ENCODE results near the gene SLX9.

The SLX9 gene

DNA sequence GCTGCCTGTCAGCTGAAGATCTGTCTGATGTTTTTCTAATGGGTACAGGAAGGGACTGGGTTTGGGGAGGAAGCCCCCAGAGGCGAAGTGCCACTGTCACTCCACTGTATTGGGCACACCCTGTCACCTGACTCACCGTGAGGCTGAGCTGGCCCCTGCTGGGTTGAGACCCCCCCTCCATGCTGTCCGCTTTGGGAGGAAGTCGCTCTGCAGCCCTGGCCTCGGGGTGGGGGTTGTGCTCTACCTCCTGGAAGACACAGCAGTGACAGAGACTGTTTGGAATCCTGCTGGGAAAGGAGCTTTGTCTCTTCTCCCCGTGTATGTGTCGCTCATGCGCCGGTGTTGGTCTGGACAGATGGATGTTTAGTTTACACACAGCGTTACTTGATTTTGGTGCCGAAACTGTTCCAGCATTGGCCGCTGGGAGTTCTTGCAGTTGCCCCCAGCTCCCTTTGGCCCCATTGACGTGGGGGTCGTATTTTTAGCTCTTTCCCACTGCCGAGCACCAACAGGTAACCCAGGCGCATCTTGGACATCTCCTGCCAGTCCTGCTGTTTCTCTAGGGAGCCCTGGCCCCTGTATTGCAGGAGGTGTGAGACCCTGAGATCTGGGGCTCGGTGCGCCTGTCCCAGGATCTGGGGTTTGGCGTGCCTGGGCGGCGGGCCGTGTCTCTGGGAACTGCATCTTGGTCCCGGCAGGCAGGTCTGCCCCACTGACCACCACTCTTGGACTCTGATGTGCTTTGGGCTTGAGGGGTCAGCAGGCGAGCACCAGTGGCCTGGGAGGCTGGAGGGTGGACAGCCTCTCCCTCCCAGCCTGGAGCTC, 30.3 kb downstream of the SLX9 start:
- H3K27ac ChIP-seq, result no peak overlapping the region
- TF ChIP-seq ZFX (IDR thresholded peaks at IDR 0.05), result no peak
- TF ChIP-seq, protein P1, sequence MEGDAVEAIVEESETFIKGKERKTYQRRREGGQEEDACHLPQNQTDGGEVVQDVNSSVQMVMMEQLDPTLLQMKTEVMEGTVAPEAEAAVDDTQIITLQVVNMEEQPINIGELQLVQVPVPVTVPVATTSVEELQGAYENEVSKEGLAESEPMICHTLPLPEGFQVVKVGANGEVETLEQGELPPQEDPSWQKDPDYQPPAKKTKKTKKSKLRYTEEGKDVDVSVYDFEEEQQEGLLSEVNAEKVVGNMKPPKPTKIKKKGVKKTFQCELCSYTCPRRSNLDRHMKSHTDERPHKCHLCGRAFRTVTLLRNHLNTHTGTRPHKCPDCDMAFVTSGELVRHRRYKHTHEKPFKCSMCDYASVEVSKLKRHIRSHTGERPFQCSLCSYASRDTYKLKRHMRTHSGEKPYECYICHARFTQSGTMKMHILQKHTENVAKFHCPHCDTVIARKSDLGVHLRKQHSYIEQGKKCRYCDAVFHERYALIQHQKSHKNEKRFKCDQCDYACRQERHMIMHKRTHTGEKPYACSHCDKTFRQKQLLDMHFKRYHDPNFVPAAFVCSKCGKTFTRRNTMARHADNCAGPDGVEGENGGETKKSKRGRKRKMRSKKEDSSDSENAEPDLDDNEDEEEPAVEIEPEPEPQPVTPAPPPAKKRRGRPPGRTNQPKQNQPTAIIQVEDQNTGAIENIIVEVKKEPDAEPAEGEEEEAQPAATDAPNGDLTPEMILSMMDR (conservative IDR thresholded peaks at IDR 0.05), result no peak

DNA sequence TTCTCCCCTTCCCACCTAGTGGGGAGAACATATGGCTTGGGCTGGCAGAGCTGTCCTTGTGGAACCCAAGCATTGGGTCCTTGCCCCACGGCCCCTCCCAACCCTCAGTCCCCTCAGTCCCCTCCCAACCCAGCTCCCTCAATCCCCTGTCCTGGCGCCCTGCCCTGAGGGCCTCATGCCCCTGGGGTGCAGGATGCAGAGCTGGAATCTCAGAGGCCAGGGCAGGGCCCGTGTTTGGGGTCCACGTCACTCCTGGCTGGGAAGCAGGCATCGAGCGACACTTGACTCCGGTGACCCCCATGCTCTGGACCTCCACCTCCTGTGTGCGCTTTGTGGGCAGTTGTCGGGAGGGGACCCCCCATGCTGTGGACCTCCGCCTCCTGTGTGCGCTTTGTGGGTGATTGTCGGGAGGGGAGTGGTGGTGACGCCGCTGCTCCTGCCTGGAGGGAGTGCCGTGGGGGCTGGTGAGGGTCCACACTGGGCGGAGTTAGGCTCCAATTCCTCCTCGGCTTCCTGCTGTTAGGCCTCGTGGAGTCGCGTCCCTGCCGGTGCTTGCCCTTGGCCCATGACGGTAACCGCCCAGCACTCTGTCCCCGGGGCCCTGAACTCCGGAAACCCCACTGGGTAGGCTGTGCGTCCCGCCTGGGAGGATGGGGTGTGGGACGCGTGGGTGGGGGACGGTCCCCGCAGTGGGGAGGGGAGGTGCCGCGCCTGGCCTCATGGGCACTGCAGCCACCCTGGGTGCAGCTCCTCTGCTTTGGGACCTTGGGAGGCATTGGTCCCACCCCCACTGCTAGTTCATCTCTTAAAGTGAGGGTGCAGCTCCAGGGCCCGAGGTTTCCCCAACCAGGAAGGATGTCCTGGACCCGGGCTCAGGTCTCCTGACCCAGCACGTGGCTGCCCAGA, 31.2 kb downstream of the SLX9 start:
- no peak overlapping the region for H3K27ac ChIP-seq
- no peak for TF ChIP-seq ZFX (IDR thresholded peaks at IDR 0.05)
- TF ChIP-seq, protein P1 (conservative IDR thresholded peaks at IDR 0.05), result no peak

DNA sequence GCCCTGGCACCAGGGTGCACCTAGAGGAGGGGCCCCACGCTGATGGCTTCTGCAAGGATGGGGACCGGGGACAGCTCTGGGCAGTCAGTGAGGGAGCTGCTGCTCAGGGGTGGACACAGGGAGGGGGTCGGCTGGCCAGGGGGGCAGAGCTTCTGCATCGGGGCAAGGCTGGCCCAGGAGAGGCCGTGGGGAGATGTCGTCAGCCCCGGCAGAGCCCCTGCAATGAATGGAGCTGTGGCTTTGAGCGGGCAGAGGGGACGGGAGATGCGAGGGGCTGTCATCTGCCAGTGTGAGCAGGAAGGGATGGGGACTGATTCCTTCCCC, 31.8 kb downstream of the SLX9 start:
- TF ChIP-seq ZFX (IDR thresholded peaks at IDR 0.05), result no peak
- TF ChIP-seq, protein P1 (conservative IDR thresholded peaks at IDR 0.05), result no peak
- H3K27ac ChIP-seq, result no peak overlapping the region

DNA sequence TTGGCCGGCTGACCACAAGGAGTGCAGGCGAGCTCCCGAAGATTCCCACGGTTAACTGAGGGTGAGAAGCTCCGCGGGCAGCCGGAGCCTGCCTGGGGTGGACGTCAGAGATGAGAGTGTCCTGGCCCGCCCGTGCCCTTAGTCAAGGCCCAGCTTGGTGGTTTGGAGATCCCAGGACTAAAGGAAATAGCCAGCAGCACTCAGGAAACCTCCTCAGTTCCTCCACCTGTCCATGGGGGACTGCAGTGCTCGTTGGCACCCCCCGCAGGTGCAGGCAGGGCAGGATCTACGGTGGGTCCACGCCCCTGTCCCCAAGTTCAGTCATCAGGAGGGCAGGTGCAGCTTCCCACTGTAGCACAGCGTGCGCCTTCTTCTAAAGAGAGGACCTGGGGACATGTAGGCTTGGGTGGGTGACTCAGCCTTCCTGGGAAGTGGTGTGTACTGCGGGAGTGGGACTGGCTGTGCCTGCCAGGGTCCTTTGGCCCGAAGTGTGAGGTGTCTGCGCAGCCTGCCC, 32.5 kb downstream of the SLX9 start:
- H3K27ac ChIP-seq, result no peak overlapping the region
- TF ChIP-seq ZFX (IDR thresholded peaks at IDR 0.05), result no peak
- TF ChIP-seq, protein P1 (conservative IDR thresholded peaks at IDR 0.05), result no peak

DNA sequence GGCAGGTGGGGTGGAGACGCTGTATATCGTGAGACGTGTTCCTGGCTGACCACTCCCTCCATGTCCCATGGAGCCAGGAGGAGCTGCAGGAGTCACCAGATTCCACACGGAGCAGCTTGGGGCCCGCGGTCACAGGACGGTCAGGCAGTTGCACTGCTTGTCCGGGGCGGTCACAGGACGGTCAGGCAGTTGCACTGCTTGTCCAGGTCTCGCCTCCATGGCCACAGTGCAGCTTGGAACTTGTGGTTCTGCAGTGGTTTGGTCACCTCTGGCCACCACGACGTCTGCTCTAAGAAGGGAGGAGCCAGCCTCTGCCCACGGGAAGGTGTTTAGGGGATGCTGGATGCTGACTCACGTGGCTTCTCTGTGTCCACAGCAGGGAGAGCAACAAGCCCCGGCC, 33.0 kb downstream of the SLX9 start:
- TF ChIP-seq, protein P1 (conservative IDR thresholded peaks at IDR 0.05), result no peak
- TF ChIP-seq ZFX (IDR thresholded peaks at IDR 0.05), result no peak
- no peak overlapping the region for H3K27ac ChIP-seq

DNA sequence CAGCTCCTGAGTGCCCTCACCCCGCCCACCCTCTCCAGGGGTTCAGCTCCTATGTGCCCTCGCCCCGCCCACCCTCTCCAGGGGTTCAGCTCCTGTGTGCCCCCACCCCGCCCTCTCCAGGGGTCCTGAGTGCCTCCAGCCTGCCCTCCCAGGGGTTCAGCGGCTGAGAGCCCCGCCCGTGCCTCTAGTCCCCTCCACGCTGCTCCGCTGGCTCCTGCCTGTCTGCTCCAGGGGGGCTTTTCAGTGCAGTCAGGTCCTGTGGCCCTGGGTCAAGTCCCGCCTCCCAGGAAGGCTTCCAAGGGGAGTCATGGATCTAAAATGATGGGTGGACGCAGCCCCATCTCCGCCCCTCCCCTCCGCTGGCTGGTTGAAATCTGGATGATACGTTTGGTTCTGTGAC, 33.8 kb downstream of the SLX9 start:
- no peak for TF ChIP-seq ZFX (IDR thresholded peaks at IDR 0.05)
- TF ChIP-seq, protein P1 (conservative IDR thresholded peaks at IDR 0.05), result no peak
- no peak overlapping the region for H3K27ac ChIP-seq

DNA sequence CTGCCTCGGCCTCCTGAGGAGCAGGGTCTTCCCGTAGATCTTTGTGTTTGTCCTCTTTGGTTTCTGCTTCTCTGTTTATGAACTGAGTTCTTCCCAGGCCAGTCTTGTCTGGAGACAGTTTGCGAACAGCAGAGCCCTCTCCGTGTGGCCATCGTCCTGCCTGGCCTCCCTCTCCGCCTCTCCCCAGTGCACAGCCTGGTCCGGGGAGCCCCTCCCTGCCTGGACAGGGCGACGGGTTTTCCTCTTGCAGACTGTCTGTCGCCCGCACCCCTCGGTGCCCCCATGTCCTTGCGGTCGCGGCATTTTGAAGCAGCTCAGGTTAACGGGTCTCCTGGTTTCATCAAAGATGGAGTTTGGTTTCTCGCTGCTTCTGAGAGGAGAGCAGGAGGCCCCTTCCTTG, 34.8 kb downstream of the SLX9 start:
- no peak for TF ChIP-seq ZFX (IDR thresholded peaks at IDR 0.05)
- TF ChIP-seq, protein P1 (conservative IDR thresholded peaks at IDR 0.05), result no peak
- H3K27ac ChIP-seq, result no peak overlapping the region

Data from C4-2B (cell line).